Panc1 (cell line): ENCODE measurements around the gene ITGA2.

Source experiments
- CTCF ChIP-seq: fragments of 450-650 bp; IDR thresholded peaks from 2 replicates; pipeline ENCODE4 v1.5.1; 2017; ENCODE audit warnings: mild to moderate bottlenecking
- POLR2AphosphoS5 ChIP-seq: IDR thresholded peaks from 2 replicates; pipeline ENCODE4 v1.6.1; 2012; ENCODE audit warnings: mild to moderate bottlenecking, low read depth, low read length, moderate library complexity
- REST ChIP-seq, 2 experiments: IDR thresholded peaks; 2 replicates each; pipeline ENCODE4 v1.6.1; 2011 to 2012; ENCODE audit warnings: low read depth in 2 of 2, control low read depth in 1 of 2, low read length in 1 of 2, mild to moderate bottlenecking in 1 of 2, moderate library complexity in 1 of 2; ENCODE audit not compliant: insufficient read depth in 1 of 2
- SIN3A ChIP-seq: IDR thresholded peaks from 2 replicates; pipeline ENCODE4 v1.6.1; 2012; ENCODE audit warnings: low read depth, mild to moderate bottlenecking, low read length, moderate library complexity, borderline replicate concordance; ENCODE audit not compliant: insufficient read depth
- TCF7L2 ChIP-seq: IDR thresholded peaks from 2 replicates; pipeline ENCODE4 v1.6.1; 2011; ENCODE audit warnings: mild to moderate bottlenecking, low read depth, low read length, inconsistent platforms

- TF ChIP-seq POLR2AphosphoS5 (no peak), CTCF (no peak), REST (IDR thresholded peaks at IDR 0.05; ENCODE audit: insufficient read depth in 1 of 2, low read depth in 2 of 2, low read length in 1 of 2) (no peak), SIN3A (no peak), TCF7L2 (no peak)
These were observed 121.0 kb downstream of the ITGA2 start for GRCh38 chr5:53110156-53110555.
